Activated CD4-positive, alpha-beta T cell treated with anti-CD3 and anti-CD28 coated beads, Interleukin-2, amount 50 U/mL, for 48 hours (primary cell): ENCODE results near the gene CLPTM1.
"Not testable (repeated sequence)": the region's sequence is repeated elsewhere in the genome, so short reads cannot be mapped to it uniquely, and the experiment has no call there.

Experiments
- DNase-seq, 2 experiments: peaks; one replicate each; pipeline ENCODE4 v3.0.0-alpha.2; 2020

The CLPTM1 gene

DNA sequence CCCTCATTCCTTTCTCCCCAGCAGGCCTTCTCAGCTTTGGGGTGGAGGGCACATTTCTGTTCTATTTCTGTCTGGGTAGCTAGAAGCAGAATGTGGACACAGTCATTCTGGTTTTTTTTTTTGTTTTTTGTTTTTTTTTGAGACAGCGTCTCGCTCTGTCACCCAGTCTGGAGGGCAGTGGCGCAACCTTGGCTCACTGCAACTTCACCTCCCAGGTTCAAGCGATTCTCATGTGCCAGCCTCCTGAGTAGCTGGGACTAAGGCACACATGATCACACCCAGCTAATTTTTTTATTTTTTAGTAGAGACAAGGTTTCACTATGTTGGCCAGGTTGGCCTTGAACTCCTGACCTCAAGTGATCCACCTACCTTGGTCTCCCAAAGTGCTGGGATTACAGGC is 20.3 kb downstream of the CLPTM1 start:
- DNase-seq: no peak

GRCh38 chr19:44984005-44984404 is 28.8 kb downstream of the CLPTM1 start:
- DNase-seq: no peak

DNA sequence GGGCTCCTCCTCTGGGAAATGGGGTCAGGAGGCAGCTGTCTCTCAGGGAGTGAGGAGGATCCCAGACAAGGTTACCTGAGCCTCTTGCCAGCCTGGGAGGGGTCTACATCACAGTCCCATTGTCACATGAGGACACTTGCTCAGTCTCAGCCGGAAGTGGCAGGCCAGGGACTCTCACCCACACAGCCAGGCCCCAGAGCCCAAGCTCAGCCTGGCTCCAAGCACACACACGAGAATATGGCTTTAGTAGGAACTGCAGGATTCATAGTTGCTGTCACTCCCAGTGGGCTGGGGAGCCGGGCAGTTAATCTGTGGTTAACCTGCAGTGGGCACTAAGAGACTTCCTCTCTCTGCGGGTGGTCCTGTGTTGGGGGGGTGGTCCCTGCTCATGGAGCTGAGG is 30.3 kb downstream of the CLPTM1 start:
- DNase-seq: no peak

GRCh38 chr19:44986389-44986788 is 31.2 kb downstream of the CLPTM1 start:
- no peak for DNase-seq

DNA sequence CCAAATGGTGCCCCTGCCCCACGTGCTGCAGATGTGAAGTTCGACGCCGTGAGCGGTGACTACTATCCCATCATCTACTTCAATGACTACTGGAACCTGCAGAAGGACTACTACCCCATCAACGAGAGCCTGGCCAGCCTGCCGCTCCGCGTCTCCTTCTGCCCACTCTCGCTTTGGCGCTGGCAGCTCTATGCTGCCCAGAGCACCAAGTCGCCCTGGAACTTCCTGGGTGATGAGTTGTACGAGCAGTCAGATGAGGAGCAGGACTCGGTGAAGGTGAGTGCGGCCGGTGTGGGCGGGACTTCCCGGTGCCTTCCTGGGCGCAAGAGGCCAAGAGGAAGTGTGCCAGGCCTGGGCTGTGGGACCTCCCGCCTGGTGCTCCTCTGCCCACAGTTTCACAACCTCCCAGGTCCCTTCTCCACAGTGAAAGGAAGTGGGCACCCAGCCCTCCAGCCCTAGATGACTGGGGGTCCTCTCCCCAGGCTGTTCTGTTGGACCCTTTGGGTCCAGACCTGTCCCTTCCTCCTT is 32.0 kb downstream of the CLPTM1 start:
- DNase-seq: no peak

DNA sequence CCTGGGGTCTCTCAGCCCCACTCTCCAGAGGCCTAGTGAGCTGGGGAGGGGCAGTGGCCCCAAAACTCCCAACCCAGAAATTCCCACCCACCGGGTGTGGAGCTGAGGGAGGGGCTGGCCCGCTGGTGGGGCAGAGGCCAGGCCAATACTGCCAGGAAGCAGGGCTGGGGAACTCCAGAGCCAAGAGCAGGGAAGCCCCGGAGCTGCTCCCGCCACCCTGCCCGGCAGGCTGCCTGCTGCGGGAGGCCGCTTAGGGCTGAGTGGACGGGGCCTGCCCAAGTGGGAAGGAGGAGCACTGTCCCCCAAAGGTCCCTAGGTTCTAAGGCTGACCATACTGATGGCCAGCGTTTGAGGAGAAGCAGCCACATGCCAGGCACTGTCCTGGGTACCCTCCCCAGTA is 33.1 kb downstream of the CLPTM1 start:
- no peak for DNase-seq

DNA sequence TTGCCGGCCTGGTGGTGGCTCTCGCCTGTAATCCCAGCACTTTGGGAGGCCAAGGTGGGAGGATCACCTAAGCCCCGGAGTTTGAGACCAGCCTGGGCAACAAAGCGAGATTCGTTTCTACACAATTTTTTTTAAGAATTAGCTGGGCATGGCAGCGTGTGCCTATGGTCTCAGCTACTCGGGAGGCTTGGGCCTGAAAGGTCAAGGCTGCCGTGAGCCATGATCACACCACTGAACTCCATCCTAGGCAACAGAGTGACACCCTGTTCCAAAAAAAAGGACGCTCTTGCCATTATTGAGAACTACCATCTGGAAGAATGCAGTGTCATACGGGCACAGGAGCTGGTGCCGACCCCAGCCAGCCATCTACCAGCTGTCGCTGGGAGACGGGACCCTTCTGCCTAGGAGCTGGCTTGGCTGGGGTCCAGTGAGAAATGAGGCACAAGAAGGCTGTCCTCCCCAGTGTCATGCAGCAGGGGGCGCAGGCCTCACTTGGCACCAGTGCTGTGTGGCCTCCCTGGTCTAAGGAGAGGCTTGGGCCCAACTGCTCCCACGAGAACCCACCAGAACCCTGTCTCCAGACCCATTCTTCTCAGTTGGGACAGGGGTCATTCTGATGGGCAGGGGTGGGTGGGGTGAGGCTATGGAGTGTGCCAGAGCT is 33.8 kb downstream of the CLPTM1 start:
- DNase-seq: peak; percentile 70 to 75

- DNase-seq: no peak
Measured at GRCh38 chr19:44990459-44990858, 35.3 kb downstream of the CLPTM1 start.

DNA sequence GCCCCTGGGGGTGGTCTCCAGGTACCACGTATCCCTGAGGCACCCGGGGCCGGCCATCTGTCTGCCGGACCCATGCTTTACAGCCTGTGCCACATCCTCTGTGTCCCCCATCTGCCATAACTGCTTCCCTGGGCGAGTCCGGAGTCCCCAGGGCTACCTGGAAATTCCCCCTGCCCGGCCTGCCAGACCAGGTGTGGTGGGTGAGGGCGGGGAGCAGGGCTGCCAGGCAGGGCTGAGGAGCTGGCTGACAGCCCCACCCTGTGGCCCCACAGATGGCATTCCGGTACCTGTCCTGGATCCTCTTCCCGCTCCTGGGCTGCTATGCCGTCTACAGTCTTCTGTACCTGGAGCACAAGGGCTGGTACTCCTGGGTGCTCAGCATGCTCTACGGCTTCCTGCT is 35.8 kb downstream of the CLPTM1 start:
- no peak for DNase-seq

DNA sequence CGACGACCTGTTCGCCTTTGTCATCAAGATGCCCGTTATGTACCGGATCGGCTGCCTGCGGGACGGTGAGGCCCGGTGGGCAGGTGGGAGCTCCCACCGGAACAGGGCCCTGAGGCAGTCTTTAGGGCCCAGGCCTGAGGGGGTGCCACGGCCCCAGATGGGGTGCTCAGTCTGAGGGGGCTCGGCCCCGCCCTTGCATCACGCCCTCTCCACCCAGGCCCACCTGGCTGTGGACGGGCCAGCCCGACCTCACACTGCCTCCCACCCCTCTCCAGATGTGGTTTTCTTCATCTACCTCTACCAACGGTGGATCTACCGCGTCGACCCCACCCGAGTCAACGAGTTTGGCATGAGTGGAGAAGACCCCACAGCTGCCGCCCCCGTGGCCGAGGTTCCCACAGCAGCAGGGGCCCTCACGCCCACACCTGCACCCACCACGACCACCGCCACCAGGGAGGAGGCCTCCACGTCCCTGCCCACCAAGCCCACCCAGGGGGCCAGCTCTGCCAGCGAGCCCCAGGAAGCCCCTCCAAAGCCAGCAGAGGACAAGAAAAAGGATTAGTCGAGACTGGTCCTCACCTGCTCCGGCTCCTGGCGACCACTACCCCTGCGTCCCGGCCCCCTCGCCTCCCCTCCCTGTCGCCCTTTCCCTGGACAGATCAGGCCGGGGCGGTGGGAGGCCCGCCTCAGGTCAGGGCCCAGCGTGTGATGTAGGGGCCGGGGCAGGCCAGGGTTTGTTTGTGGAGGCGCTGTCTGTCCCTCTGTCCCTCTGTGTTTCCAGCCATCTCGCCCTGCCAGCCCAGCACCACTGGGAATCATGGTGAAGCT is 37.4 kb downstream of the CLPTM1 start:
- no peak for DNase-seq

DNA sequence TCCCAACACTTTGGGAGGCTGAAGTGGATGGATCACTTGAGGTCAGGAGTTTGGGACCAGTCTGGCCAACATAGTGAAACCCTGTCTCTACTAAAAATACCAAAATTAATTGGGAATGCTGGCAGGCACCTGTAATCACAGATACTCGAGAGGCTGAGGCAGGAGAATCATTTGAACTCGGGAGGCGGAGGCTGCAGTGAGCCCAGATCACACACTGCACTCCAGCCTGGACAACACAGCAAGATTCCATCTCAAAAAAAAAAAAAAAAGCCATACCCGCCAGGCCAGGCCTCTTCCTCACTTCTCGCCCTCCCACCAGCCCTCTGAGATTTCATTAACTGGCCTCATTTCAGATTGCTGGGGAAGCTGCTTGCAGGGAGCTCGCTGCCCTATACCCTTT is 38.3 kb downstream of the CLPTM1 start:
- no peak for DNase-seq

GRCh38 chr19:44993926-44994537 is 38.9 kb downstream of the CLPTM1 start:
- DNase-seq: no peak

DNA sequence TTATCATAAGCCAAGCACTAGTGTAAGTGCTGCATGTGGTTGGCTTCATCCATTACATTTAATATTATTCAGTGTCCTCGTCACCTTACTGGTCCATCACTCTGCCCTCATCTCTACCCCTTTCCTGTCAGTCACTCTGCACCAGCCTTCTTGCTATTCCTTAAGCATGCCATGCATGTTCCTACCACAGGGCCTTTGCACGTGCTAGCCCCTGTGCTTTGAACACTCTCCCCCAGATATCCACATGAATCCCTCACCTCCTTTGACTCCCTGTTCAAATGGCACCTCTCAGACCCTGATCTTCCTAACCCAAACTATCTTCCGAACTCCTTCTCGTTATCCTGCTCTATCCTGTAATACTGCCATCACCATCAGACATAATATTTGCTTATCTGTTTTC is 42.8 kb downstream of the CLPTM1 start:
- DNase-seq: no peak

DNA sequence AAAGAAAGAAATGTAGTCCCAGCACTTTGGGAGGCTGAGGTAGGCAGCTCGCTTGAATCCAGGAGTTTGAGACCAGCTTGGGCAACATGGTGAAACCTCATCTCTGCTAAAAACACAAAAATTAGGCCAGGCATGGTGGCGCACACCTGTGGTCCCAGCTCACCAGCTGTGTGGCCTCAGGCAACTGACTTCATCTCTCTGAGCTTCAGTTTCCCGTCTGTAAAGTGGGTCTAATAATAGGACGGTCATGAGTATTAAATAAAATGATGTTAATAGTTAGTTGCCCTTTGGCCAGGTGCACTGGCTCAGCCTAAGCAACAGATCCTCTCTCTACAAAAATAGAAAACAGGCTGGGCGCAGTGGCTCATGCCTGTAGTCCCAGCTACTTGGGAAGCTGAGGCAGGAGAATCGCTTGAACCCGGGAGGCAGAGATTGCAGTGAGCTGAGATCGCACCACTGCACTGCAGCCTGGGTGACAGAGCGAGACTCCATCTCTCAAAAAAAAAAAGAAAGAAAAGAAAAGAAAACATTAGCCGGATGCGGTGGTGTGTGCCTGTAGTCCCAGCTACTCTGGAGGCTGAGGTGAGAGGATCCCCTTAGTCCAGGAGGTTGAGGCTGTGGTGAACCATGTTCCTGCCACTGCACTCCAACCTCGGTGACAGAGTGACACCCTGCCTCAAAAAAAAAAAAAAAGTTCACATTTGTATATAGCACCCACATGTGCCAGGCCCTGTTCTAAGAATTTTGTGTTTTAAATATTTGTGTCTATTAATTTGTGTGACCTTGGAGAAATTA is 44.1 kb downstream of the CLPTM1 start:
- not testable (repeated sequence) for DNase-seq

GRCh38 chr19:45000665-45001064 is 45.5 kb downstream of the CLPTM1 start:
- DNase-seq: not testable (repeated sequence)

DNA sequence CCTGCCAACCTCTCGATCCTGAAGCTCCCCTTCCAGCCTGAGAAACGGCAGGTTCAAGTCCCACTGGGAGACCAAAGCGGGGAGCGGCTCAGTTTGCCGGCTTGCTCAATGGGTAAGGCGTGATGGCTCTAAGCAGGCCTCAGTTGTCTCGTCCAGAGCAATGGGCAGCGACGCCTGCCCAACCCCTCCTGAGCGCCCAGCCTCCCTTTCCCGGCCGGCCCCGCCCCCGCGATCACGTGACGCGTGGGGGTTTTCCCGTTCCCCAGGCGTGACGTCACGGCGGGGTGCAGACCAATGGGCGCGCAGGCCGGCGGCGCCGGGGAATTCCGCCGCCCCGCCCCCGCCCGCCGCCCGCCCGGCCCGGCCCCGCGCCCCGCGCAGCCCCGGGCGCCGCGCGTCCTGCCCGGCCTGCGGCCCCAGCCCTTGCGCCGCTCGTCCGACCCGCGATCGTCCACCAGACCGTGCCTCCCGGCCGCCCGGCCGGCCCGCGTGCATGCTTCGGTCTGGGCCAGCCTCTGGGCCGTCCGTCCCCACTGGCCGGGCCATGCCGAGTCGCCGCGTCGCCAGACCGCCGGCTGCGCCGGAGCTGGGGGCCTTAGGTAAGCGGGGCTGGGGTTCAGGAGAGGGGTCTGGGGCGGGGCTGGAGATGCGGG is 46.0 kb downstream of the CLPTM1 start, which contains the start of gene RELB:
Gene RELB (plus strand): TSS at position 378 of the 653 bp plus-strand sequence. CDS start 116 bp downstream, at position 494.
- peak; percentile 97 for DNase-seq

- no peak for DNase-seq
Measured at GRCh38 chr19:45003485-45003884, 48.3 kb downstream of the CLPTM1 start.

DNA sequence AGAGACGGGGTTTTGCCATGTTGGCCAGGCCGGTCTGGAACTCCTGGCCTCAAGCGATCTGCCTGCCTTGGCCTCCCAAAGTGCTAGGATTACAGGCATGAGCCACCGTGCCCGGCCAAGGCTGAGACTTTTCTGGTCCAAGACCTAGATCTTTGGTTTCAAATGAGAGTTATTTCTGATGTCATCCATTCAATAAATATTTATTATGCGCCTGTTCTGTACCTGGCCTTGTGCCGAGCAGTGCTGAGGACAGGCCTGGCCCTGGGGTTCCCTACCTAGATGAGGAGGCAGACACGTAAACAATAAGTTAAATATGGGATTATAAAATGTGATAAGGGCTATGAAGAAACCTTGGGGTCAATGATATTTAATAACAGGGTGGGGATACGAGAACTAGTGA is 50.6 kb downstream of the CLPTM1 start:
- no peak for DNase-seq

DNA sequence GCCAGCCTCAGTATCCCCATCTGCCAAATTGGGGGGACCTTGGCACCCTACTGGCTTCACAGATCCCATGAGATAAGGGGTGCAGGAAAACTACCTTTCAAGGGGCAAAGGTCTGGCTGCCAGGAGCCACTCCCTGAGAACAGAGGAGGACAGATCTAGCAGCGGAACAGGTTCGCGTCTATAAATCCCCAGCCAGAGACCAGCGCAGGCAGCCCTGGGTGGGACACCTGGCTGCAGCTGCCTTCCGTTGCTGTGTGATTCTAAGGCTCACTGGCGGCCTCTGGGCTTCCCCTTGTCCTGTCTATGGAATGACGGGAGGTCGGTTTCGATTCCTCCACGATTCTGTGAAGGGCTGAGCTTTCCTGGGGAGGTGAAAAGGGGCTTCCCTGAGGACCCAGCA is 53.4 kb downstream of the CLPTM1 start:
- DNase-seq: no peak

- no peak for DNase-seq
Measured at GRCh38 chr19:45009625-45010255, 54.6 kb downstream of the CLPTM1 start.

GRCh38 chr19:45010306-45010705 is 55.1 kb downstream of the CLPTM1 start:
- DNase-seq: no peak

DNA sequence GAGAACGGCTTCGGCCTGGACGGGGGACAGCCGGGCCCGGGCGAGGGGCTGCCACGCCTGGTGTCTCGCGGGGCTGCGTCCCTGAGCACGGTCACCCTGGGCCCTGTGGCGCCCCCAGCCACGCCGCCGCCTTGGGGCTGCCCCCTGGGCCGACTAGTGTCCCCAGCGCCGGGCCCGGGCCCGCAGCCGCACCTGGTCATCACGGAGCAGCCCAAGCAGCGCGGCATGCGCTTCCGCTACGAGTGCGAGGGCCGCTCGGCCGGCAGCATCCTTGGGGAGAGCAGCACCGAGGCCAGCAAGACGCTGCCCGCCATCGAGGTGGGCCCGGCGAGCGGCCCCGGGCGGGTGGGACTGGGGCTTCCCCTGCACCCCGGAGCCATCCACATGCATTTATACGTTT is 56.8 kb downstream of the CLPTM1 start:
- no peak for DNase-seq
